Globus pallidus (tissue), 1 donor: Measurements from ENCODE around the gene FYCO1.
"Not testable (repeated sequence)": the region's sequence is repeated elsewhere in the genome, so short reads cannot be mapped to it uniquely, and the experiment has no call there.

Source experiments
- DNase-seq: peaks from one replicate; pipeline ENCODE4 v3.0.0-alpha.2; 2015; ENCODE audit warnings: low spot score

The FYCO1 gene

DNA sequence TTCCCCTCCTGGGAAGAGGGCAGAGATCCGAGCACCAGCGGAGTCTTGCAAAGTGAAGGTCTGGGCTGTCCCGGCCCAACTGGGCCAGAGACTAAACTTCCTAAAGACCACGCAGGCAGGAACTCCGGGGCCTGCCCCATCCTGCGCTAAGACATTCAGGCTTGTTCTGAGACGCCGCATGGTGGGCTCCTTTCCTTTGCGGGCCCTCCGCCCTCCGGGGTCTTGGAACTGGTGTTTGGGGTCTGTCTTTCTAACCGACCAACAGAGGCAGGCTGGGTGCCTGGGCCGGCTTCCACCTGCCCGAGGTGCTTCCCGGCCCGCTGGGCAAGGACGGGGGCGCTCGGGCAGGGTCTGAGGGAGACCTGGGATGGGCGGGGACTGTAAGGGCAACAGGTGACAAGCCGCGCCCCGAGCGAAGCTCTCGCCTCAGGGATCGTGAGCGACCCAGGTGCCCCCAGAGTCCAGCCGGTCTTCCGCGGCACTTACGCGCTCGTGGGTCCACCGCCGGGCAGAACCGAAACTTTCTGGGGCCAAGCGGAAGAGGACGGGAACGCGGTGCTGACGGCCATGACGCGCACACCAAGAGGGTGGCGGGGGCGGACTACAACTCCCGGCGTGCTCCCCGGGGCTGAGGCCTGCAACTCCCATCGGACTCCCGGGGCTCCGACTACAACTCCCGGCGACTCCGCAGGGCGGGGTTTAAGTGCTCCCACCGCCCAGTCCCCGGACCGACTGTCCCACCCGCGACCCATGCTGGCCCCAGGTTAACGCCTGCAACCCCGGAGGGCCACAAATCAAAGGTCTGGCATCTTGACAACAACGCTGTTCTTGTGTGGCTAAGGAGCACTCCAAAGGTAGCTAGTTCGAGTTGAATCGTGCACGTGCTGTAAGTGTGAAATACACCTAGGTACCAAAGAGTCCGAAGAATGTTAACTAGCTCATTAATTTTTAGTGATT is at the start of gene FYCO1:
TSS of gene FYCO1 (minus strand) at position 589 of the 957 bp plus-strand sequence. CDS start 10,914 bp downstream, outside the sequence.
- peak; percentile 89 for DNase-seq

DNA sequence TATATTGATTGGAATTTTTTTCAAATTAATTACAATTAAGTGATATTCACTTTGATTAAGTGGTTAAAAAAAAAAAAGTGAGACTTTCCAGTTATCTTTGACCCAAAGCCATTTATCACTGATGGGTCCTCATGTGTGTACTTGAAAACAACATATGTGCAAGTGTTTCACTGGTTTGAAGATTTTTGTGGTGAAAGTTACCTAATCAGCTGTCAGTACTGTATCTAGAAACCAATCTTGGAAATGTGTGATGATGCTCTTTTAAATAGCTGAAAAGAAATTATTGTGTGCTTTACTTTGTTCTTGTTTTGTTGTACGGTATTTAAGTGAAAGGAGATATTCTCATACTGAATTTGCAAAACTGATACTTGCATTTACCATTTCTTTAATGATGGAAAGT is 43.3 kb upstream of the FYCO1 start:
- no peak for DNase-seq

DNA sequence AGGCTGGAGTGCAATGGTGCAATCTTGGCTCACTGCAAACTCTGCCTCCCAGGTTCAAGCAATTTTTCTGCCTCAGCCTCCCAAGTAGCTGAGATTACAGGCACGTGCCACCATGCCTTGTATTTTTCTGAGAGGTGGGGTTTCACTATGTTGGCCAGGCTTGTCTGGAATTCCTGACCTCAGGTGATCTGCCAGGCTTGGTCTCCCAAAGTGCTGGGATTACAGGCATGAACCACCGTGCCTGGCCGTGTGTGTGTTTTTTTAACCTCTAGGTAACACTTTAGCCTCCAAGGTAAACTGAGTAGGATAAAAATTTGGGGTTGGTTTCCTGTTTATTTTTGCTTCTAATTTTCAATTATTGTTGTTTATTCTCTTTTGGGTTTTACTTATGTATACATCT is 42.4 kb upstream of the FYCO1 start:
- not testable (repeated sequence) for DNase-seq

DNA sequence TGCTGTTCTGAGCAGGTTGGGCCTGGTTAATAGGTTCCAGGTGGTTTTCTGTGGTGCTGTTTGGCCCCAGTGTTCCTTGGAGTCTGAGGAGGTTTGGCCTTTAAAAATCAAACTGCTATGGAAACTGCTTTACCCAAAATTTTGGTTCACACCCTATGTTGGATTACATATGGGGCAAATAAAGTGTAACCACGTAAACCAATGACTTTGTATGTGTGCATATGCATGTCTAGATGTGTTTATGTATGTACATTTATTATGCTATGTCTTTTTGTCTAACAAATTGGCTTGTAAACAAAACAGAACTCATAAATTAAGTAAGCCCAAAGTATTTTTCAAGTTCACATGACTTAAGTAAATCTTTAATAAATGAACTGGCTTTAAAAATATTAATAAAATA is 40.6 kb upstream of the FYCO1 start:
- DNase-seq: no peak

DNA sequence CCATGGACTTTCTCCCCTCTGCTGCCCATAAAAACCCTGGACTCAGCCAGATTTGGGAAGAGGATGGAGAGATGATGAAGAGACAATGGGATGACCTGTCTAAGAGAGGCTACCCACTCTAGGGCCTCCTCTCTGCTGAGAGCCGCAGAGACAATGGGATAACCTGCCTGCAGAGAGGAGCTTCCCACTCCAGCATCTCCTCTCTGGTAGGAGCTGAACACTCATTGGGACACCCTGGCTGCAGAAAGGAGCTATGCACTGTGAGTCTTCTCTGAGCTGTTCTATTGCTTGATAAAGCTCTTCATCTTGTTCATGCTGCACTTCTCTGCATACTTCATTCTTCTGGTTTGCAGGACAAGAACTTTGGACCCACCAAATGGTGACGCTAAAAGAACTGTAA is 36.1 kb upstream of the FYCO1 start:
- no peak for DNase-seq

DNA sequence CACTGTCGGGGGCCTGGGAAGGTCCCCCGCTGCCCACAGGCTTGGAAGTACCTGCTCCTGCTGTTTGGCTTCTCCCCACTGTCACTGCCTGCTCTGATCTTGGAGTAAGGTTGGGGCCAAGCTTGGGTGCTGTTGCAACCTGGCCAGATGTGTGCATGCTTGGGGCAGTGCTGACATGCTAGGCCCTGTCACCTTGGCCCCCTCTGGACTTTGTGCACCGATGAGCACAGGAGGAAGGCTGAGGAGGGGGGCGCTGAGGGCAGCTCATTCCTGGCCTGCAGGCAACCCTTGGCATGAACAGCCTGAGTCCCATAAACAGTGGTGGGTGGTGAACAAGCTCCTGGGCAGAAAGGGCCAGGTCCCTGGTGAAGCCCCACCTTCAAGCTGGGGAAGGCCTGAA is 35.6 kb upstream of the FYCO1 start:
- no peak for DNase-seq

DNA sequence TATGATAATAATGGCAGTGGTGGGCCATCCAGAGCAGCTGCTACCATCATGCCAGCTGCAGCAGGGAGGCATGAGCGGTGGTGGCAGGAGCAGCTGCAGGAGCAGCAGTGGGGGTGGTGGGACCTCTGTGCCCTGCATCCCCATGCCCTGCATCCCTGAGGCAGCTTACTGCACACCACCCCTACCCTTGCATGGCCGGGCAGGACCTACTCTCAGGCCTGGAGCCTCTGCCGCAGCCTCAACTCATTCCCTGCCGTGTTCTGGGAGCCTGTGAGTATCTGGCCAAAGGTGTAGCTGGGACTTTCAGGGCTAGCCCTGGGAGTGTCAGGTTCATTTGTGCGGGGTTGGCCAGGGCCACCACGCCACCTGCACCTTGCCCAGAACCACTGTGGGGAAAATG is 35.0 kb upstream of the FYCO1 start:
- no peak for DNase-seq

DNA sequence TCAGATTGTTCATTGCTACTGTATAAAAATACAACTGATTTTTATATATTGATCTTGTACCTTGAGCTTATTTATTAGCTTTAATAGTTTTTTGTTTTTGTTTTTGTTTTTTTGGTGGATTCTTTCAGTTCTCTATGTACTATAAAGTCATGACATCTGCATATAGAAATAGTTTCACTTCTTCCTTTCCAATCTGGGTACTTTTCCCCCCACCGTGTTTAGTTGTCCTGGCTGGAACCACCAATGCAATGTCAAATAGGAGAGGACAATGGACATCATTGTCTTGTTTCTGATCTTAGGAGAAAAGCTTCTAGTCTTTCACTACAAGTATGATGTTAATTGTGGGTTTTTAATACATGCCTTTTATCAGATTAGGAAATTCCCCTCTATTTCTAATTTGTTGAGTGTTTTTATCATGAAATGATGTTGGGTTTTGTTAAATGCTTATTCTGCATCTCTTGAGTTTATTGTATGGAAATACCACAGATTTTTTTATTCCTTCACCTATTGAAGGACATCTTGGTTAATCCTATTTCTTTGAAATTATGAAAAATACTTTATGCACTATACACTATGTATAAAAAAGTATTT is 34.4 kb upstream of the FYCO1 start:
- peak; percentile 5 for DNase-seq

DNA sequence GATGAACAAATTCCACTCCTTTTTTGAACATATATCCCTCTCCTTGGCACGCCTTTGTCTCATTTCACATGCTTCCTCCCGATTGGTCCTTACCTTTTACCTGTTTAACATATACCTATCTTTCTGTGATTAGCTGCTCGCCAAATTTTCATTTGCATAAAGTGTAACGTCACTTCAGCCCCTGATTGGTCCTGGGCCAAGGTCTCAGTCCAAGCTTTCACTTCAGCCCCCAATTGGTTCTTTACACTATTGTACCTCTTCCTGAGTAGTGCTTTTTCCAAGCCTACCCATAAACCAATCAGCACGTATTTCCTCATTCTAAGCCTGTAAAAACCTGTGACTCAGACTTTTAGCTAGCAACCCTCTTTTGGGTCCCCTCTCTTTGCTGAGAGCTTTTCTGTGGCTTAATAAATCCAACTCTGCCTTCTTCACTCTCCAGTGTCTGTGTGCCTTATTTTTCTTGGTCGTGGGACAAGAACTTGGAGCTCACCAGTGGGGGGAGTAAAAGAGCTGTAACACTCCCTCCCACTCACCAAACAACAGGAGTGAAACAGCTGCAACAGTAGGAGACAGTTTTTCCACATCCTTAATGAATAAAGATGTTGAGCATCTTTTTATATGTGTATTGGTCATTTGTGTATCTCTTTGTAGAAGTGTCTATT is 32.2 kb upstream of the FYCO1 start:
- DNase-seq: no peak

DNA sequence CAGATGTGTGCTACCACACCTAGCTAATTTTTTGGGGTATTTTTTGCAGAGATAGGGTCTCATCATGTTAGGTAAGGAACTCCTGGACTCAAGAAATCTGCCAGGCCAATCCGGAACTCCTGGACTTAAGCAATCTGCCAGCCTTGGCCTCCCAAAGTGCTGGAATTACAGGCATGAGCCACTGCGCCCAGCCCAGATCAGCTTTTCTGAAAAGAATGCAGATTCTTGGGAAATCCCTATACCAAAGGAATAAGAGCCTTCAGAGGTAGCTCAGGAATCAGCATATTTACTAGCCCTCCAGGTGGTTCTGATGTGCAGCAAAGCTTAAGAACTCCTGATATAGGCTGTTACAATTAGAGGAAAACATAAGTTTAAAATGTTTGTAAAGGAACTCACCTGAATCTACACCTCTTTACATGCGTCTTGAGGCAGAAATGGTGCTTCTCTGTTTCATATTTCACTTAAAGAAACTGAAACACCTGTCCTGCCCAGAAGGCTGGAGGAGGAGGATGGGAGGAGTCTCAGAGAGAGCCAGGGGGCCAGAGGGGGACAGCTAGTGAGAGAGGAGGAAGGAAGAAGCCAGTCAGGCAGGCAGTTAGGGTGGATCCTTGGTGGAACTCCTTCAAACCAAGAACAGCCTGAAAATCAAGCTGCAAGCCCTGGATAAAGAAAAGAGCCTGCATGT is 31.5 kb upstream of the FYCO1 start, which contains the start of gene XCR1:
TSS of gene XCR1 (minus strand) at position 463 of the 685 bp plus-strand sequence. CDS start 5,536 bp downstream, outside the sequence.
- DNase-seq: no peak

DNA sequence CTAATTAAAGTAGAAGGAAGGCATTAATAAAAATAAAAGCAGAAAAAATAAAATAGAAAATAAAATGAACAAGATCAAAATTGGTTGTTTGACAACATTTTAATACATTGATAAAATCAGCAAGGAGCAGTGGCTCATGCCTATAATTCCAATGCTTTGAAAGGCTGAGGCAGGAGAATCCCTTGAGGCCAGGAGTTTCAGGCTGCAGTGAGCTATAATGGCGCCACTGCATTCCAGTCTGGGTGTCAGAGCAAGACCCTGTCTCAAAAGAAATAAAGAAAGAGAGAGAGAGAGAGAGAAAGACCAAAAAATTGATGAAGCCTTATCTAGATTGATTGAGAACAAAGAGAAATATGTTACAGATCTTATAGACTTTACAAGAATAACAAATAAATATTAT is 29.5 kb upstream of the FYCO1 start:
- no peak for DNase-seq

DNA sequence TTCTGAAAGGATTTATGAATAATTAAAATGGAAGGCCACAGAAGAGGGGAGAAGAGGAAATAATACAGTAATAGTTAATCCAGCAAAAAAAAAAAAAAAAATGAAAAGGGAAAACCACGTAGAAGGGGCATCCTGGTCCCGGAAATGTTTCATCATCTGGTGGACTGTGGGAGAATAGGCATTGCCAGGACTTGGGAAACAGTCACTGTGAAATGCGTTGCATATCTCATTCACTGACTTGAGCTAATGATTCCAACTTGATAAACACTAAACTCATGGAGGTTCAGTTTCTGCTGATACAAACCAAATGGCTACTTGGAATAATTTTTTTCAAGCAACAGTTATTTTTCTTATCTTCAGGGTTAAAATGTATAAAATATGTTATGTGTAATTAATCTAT is 28.5 kb upstream of the FYCO1 start:
- no peak for DNase-seq

DNA sequence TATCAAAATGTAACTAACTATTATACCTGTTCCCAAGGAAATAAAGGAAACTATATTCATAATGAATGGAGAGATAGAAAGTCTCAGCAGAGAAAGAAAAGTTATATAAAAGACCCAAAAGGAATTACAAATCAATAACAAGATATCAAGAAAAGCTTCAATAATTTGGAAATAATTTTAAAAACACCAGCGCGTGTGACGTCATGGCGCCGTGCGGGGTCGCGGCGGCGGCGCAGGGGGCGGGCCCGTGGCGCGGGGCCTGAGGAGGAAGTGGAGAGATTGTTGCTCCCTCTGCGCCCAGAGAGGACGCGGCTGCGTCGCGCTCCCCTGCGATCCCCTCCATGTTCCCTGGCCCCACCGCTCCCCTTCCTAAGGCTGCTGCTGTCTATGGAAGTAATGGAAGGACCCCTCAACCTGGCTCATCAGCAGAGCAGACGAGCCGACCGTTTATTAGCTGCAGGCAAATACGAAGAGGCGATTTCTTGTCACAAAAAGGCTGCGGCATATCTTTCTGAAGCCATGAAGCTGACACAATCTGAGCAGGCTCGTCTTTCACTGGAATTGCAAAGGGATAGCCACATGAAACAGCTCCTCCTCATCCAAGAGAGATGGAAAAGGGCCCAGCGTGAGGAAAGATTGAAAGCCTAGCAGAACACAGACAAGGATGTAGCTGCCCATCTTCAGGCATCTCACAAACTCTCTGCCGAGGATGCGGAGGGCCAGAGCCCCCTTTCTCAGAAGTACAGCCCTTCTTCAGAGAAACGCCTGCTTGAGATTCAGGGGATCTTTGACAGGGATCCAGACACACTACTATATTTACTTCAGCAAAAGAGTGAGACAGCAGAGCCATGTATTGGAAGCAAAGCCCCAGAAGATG is 27.5 kb upstream of the FYCO1 start:
- no peak for DNase-seq

DNA sequence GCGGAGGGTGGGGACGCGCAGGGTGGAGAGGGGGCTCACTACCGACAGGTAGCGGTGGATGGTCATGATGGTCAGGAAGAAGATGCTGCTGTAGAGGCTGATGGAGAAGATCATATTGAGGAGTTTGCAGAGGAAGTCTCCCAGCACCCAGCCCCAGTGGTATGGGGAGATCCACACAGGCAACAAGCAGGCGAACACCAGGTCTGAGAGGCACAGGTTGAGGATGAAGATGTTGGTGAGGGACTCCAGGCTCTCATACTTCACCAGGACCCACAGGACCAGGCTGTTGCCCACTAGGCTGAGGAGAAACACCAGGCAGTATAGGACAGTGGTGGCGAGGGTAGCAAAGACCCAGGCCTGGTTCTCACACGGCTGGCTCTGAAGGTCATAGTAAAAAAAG is 25.9 kb upstream of the FYCO1 start:
- no peak for DNase-seq

DNA sequence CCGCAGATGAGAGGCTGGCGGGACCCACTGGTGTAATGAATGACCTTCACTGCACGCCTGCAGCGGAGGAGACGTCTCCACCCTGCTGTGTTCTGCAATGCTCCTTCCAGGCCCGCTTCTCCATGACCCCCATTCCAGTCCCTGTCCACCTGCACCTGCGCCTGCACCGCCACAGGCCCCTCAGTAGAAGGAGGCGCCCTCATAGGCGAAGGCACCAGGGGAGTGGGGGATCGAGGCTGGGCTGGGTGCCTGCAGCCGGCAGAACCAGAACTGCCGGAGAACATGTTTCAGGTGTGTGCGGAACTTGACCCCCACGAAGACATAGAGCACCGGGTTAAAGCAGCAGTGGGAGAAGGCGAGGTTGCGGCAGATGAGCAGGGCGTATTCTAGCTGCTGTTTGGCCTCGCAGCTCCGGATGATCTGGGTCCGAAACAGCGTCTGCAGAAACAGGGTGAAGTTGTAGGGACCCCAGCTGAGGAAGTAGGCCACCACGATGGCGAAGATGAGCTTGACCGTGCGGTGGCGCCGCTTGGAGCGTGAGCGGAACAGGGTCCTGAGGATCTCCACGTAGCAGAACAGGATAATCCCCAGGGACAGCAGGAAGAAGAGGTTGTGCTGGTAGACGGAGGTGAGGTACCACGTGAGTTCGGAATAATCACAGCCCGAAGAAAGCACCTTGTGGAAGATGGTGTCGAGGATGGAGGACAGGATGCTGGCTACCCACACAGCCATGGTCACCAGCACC is 25.3 kb upstream of the FYCO1 start:
- DNase-seq: no peak

DNA sequence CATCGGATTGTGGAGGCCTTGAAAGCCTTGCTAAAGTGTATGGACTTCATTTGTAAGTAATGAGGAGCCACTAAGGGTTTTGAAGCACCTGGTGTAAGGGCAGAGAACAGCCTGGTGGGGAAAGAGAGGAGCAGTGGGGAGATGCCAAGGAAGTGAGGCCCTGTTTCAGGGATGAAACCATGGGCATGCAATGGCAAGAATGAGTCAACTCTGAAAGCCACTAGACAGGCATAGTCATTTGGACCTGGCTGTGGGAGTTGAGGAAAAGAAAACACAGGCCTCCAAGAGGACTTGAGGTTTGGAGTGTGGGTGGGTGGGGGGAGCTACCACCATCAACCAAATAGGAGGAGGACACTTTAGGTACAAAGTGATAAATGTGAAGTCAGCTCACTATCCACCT is 24.1 kb upstream of the FYCO1 start:
- DNase-seq: no peak

DNA sequence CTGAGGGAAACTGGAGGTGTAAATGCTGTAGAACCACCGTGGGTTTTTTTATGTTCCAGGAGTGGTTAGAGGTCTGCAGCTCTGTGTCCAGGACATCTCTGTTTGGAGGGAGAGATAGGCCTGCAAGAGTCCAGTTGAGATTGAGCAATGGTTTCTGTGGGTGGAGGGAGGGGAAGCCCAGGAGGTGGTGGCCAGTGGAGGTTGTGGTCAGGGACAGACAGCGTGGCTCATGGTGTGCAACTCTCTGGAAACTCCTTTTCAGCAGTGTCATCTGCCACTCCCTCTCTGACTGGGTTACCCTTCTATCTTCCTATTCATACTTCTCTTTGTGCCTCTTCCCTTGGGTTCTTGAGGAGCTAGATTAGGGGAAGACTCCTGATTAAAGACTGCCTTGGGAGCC is 22.1 kb upstream of the FYCO1 start:
- peak; percentile 27 for DNase-seq

DNA sequence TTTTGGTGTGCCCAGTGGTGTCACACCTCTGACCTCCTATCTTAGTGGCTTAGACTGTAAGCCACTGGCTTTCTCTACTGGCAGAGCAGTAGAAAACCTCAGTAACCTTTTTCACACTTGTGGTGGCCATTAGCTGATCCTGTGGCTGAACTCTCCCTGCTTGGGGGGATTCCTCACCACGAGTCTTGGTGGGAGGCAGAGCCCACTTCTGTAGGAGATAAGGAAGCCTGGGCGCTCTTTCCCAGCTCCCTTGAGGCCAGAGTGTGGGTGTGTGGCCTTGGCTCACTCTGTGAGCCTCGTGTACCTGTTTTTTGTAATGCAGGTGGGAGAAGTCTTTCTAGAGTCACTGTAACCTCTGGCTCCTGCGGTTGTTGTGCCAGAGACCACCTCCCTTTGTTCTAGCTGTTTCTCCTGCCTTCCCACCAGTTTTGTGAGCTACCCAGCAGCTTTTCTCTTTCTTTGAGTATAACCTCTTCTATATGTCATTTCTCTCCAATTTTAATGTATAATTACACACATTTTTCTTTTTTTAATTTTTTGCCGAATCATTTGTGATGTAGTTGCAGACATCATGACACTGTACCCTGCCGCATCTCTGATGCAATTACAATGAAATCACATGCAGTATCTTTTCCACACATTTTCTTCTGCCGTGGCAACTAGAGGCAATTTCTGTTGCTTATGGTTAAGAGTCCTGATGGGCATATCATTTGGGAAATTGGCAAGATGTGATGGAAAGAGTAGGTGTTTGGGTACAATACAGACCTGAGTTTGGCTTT is 17.9 kb upstream of the FYCO1 start:
- DNase-seq: no peak

DNA sequence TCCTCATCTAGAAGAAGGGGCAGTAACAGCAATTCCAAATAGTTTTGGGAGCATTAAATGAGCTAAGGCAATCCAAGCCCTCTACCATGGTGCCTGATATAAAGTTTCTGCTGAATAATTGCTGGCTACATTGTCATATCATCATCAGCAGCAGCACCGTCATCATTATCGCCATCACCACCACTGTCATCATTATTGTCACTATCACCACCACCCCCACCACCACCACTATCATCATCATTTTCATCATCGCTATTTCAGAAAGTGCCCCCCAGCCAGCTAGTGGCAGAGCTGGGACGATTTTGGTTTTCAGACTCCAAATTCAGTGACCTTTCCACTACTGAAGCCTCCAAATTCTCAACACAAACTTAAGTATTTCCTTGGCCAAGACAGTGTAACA is 16.6 kb upstream of the FYCO1 start:
- DNase-seq: no peak
